Mesenchymal stem cell (in vitro differentiated cells and primary cell): ENCODE results near the gene GALNT18.
A peak's percentile ranks its signal among the peaks of the same experiment; 100 is the strongest.

Experiments used
- DNase-seq: peaks from one replicate; pipeline ENCODE4 v3.0.0-alpha.2; 2013
- H2AFZ ChIP-seq: one replicate; pipeline ENCODE4 v1.6.1; 2013; ENCODE audit warnings: low read depth, mild to moderate bottlenecking, control low read depth, inconsistent platforms, low read length, moderate library complexity
- H2AK5ac ChIP-seq: 2 replicates; pipeline ENCODE4 v1.6.1; 2013; ENCODE audit warnings: low read length, moderate library complexity, mild to moderate bottlenecking, inconsistent platforms; ENCODE audit not compliant: severe bottlenecking
- H2BK120ac ChIP-seq: one replicate; pipeline ENCODE4 v1.6.1; 2013; ENCODE audit warnings: low read depth, mild to moderate bottlenecking, inconsistent platforms, low read length, moderate library complexity
- H2BK12ac ChIP-seq, 2 experiments: one replicate each; pipeline ENCODE4 v1.6.1; 2013; ENCODE audit warnings: inconsistent platforms in 2 of 2, low read length in 2 of 2, mild to moderate bottlenecking in 2 of 2, moderate library complexity in 2 of 2, control low read depth in 1 of 2
- H2BK15ac ChIP-seq: one replicate; pipeline ENCODE4 v1.6.1; 2013; ENCODE audit warnings: mild to moderate bottlenecking, low read depth, inconsistent platforms; ENCODE audit not compliant: poor library complexity, severe bottlenecking
- H2BK5ac ChIP-seq: 2 replicates; pipeline ENCODE4 v1.6.1; 2013; ENCODE audit warnings: low read depth, mild to moderate bottlenecking, low read length, control low read depth, inconsistent platforms; ENCODE audit not compliant: poor library complexity, severe bottlenecking
- H3K14ac ChIP-seq, 2 experiments: one replicate each; pipeline ENCODE4 v1.6.1; 2013; ENCODE audit warnings: inconsistent platforms in 2 of 2, low read length in 2 of 2, control low read depth in 1 of 2, mild to moderate bottlenecking in 1 of 2, moderate library complexity in 1 of 2
- H3K18ac ChIP-seq, 2 experiments: one replicate each; pipeline ENCODE4 v1.6.1; 2013; ENCODE audit warnings: inconsistent platforms in 2 of 2, low read length in 2 of 2, control low read depth in 1 of 2, low read depth in 1 of 2, mild to moderate bottlenecking in 1 of 2
- H3K23ac ChIP-seq, 2 experiments: one replicate each; pipeline ENCODE4 v1.6.1; 2013; ENCODE audit warnings: inconsistent platforms in 2 of 2, low read length in 2 of 2, mild to moderate bottlenecking in 2 of 2, moderate library complexity in 2 of 2, control low read depth in 1 of 2
- H3K27ac ChIP-seq: 2 replicates; pipeline ENCODE4 v1.5.1; 2013; ENCODE audit warnings: mild to moderate bottlenecking, moderate library complexity, low read length, control low read depth, inconsistent platforms; ENCODE audit not compliant: poor library complexity, severe bottlenecking
- H3K27me3 ChIP-seq, 2 experiments: 2 replicates each; pipeline versions ENCODE4 v1.6.1 to v1.7.0; 2013; ENCODE audit warnings: low read length in 2 of 2, mild to moderate bottlenecking in 2 of 2, moderate library complexity in 2 of 2, control low read depth in 1 of 2, inconsistent platforms in 1 of 2; ENCODE audit not compliant: control insufficient read depth in 1 of 2, insufficient read depth in 1 of 2
- H3K36me3 ChIP-seq, 2 experiments: 2 replicates each; pipeline versions ENCODE4 v1.6.1 to v1.7.0; 2013; ENCODE audit warnings: low read length in 2 of 2, control low read depth in 1 of 2, inconsistent platforms in 1 of 2, low read depth in 1 of 2, mild to moderate bottlenecking in 1 of 2; ENCODE audit not compliant: insufficient read depth in 2 of 2, control insufficient read depth in 1 of 2
- H3K4ac ChIP-seq, 2 experiments: one replicate each; pipeline ENCODE4 v1.6.1; 2013; ENCODE audit warnings: inconsistent platforms in 2 of 2, low read length in 2 of 2, mild to moderate bottlenecking in 2 of 2, moderate library complexity in 2 of 2, control low read depth in 1 of 2, low read depth in 1 of 2
- H3K4me1 ChIP-seq: 2 replicates; pipeline ENCODE4 v1.6.1; 2013; ENCODE audit warnings: low read depth, low read length, control low read depth; ENCODE audit not compliant: control insufficient read depth, insufficient read depth
- H3K4me2 ChIP-seq: 2 replicates; pipeline ENCODE4 v1.6.1; 2013; ENCODE audit warnings: low read length, mild to moderate bottlenecking, inconsistent platforms; ENCODE audit not compliant: poor library complexity, severe bottlenecking
- H3K4me3 ChIP-seq, 2 experiments: 2 replicates each; pipeline versions ENCODE4 v1.5.1 to v1.7.0; 2013; ENCODE audit warnings: low read length in 2 of 2, mild to moderate bottlenecking in 2 of 2, control low read depth in 1 of 2, low read depth in 1 of 2; ENCODE audit not compliant: insufficient read depth in 1 of 2
- H3K79me1 ChIP-seq: replicated peaks from 2 replicates; pipeline ENCODE4 v1.6.1; 2013; ENCODE audit warnings: mild to moderate bottlenecking, control low read depth, low read length, inconsistent platforms; ENCODE audit not compliant: poor library complexity, severe bottlenecking
- H3K9ac ChIP-seq: 2 replicates; pipeline ENCODE4 v1.7.0; 2013; ENCODE audit warnings: mild to moderate bottlenecking, low read length, moderate library complexity
- H3K9me3 ChIP-seq: 2 replicates; pipeline ENCODE4 v1.7.0; 2013; ENCODE audit warnings: mild to moderate bottlenecking, low read length; ENCODE audit not compliant: control insufficient read depth
- H4K8ac ChIP-seq: one replicate; pipeline ENCODE4 v1.6.1; 2013; ENCODE audit warnings: inconsistent platforms, mild to moderate bottlenecking, low read length, moderate library complexity
- H4K91ac ChIP-seq: one replicate; pipeline ENCODE4 v1.6.1; 2013; ENCODE audit warnings: mild to moderate bottlenecking, low read length, inconsistent platforms
- WGBS: methylation state at CpG from one replicate; pipeline ENCODE4 v1.1.7; 2013; ENCODE audit warnings: mixed read lengths; 5-methylcytosine and 5-hydroxymethylcytosine counted together

The GALNT18 gene

DNA sequence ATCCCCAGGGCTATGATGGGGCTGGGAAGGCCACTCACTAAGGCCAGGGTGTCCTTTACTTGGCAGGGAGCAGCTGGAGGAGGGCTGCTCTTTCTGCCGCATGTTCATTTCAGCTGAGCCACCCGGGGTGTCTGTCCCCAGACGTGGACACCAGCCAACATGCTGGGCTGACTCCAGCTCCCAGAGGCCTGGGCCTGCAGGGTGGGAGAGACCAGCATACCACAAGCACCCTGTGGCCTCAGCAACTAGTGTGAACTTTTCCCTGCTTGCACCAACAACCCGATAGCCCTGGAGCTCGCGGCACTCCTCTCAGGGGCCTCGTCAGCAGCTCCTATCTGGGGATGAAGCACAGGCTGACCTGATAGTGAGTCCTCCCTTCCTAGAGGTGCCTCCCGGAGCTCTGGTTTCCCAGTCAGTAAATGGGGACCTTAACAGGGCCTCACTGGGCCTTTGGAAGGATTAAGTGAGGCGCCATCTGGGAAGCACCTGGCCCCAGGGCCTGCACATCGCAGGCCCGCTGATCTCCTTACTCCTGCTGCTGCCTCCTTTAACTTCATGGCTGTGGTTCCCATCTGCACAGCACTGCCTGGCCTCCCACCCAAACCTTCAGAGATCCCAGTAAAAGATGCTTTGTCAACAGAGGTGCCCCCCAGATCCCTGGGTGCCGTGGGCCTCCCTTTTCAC is 83.4 kb downstream of the GALNT18 start:
- Histone ChIP-seq H3K4me2 (no peak overlapping the region), H3K14ac (peak overlapping the region in 1 of 2 experiments; percentile 19), H3K4me3 (no peak overlapping the region), H3K9me3 (no peaks in the 10 kb centered on the region), H2BK15ac (no peak overlapping the region), H3K27ac (no peak overlapping the region), H3K79me1 (no peaks in the 10 kb centered on the region), H3K4me1 (no peaks in the 10 kb centered on the region), H4K91ac (no peak overlapping the region), H2BK5ac (no peak overlapping the region), H2AK5ac (no peak overlapping the region), H2AFZ (no peak overlapping the region), H2BK12ac (no peak overlapping the region), H3K36me3 (no peaks in the 10 kb centered on the region), H3K18ac (no peak overlapping the region), H2BK120ac (no peak overlapping the region), H4K8ac (no peak overlapping the region), H3K4ac (no peak overlapping the region), H3K27me3 (peaks cover 14 to 69% of the 10 kb centered on the region in 2 experiments), H3K9ac (no peak overlapping the region), H3K23ac (no peak overlapping the region)
- WGBS, result 87% methylated on average over 12 of the region's 12 CpGs
- DNase-seq, result no peak

- Histone ChIP-seq H3K18ac (no peak overlapping the region), H2BK15ac (no peak overlapping the region), H2AFZ (no peak overlapping the region), H2BK12ac (no peak overlapping the region), H3K9me3 (no peaks in the 10 kb centered on the region), H3K36me3 (no peaks in the 10 kb centered on the region), H3K79me1 (no peaks in the 10 kb centered on the region), H3K27me3 (peaks cover 14 to 64% of the 10 kb centered on the region in 2 experiments), H4K8ac (no peak overlapping the region), H3K9ac (no peak overlapping the region), H2AK5ac (no peak overlapping the region), H3K14ac (no peak overlapping the region), H3K27ac (no peak overlapping the region), H2BK5ac (no peak overlapping the region), H3K4me1 (no peaks in the 10 kb centered on the region), H3K23ac (no peak overlapping the region), H2BK120ac (no peak overlapping the region), H3K4me2 (no peak overlapping the region), H3K4me3 (no peak overlapping the region), H4K91ac (no peak overlapping the region), H3K4ac (no peak overlapping the region)
- 84% methylated on average over 5 of the region's 5 CpGs for WGBS
- no peak for DNase-seq
Observed at GRCh38 chr11:11537871-11538270, 83.9 kb downstream of the GALNT18 start.

- H2AK5ac ChIP-seq, result no peak overlapping the region
- no peak overlapping the region for H2BK15ac ChIP-seq
- no peak overlapping the region for H2BK12ac ChIP-seq
- no peak overlapping the region for H3K9ac ChIP-seq
- no peaks in the 10 kb centered on the region for H3K36me3 ChIP-seq
- no peak overlapping the region for H3K27ac ChIP-seq
- no peak overlapping the region for H3K18ac ChIP-seq
- 53% methylated on average over 2 of the region's 2 CpGs for WGBS
- H4K91ac ChIP-seq, result no peak overlapping the region
- H3K14ac ChIP-seq, result no peak overlapping the region
- H3K4me2 ChIP-seq, result no peak overlapping the region
- no peak overlapping the region for H3K4me3 ChIP-seq
- H3K27me3 ChIP-seq, result peaks cover 10 to 60% of the 10 kb centered on the region in 2 experiments
- no peak overlapping the region for H2BK120ac ChIP-seq
- H2BK5ac ChIP-seq, result no peak overlapping the region
- no peaks in the 10 kb centered on the region for H3K4me1 ChIP-seq
- H3K4ac ChIP-seq, result no peak overlapping the region
- no peak overlapping the region for H2AFZ ChIP-seq
- DNase-seq, result no peak
- no peaks in the 10 kb centered on the region for H3K79me1 ChIP-seq
- H3K23ac ChIP-seq, result no peak overlapping the region
- H4K8ac ChIP-seq, result no peak overlapping the region
- H3K9me3 ChIP-seq, result no peaks in the 10 kb centered on the region
Observed at GRCh38 chr11:11537372-11537771, 84.4 kb downstream of the GALNT18 start.

DNA sequence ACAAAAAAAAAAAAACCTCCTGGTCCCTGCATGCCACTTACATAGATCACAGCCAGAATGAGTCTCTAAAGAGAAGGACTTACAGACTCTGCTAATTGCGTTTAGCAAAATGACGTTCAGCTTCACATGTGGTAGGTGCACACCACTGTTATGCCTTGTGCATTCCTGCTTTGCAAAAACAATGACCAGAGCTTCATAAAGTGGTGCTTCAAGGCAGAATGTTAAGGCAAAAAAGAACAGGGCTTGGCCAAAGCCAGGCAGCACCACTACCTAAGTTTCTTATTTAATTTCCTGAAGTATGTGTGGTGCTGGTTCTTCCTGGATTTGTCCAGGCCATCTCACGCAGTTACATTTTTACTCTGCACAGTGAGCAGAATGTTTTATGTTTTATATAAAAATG is 85.2 kb downstream of the GALNT18 start:
- no peak for DNase-seq
- no peaks in the 10 kb centered on the region for H3K4me1 ChIP-seq
- 79% methylated on average over 2 of the region's 3 CpGs for WGBS
- H4K91ac ChIP-seq, result no peak overlapping the region
- H3K4me3 ChIP-seq, result no peak overlapping the region
- H3K4ac ChIP-seq, result no peak overlapping the region
- H2AFZ ChIP-seq, result no peak overlapping the region
- H3K36me3 ChIP-seq, result no peaks in the 10 kb centered on the region
- no peak overlapping the region for H3K14ac ChIP-seq
- no peak overlapping the region for H3K27ac ChIP-seq
- H3K4me2 ChIP-seq, result no peak overlapping the region
- no peaks in the 10 kb centered on the region for H3K9me3 ChIP-seq
- H3K18ac ChIP-seq, result no peak overlapping the region
- no peak overlapping the region for H4K8ac ChIP-seq
- H2BK15ac ChIP-seq, result no peak overlapping the region
- no peak overlapping the region for H2BK5ac ChIP-seq
- no peak overlapping the region for H3K9ac ChIP-seq
- no peaks in the 10 kb centered on the region for H3K79me1 ChIP-seq
- no peak overlapping the region for H2BK12ac ChIP-seq
- H2BK120ac ChIP-seq, result no peak overlapping the region
- peaks cover 4 to 57% of the 10 kb centered on the region in 2 experiments for H3K27me3 ChIP-seq
- H3K23ac ChIP-seq, result no peak overlapping the region
- H2AK5ac ChIP-seq, result no peak overlapping the region
